Bone marrow (tissue), 2 donors: Measurements from ENCODE around the gene CHMP6.

ENCODE experiments used
- DNase-seq, 2 donors: peaks; one replicate each; lab custom pipeline; 2025; lab: John Stamatoyannopoulos, UW

CHMP6 gene

GRCh38 chr17:80991645-80992076 is at the start of gene CHMP6:
TSS of gene CHMP6 (plus strand) at chr17:80991841. CDS start at chr17:80991919, 78 bp downstream.
- peak; percentile 11 to 25 for DNase-seq

- DNase-seq: no peak
Observed at GRCh38 chr17:80942423-80943345, 49.0 kb upstream of the CHMP6 start.

- no peak for DNase-seq
Observed at GRCh38 chr17:80943346-80944145, 48.1 kb upstream of the CHMP6 start.

- DNase-seq: no peak
Observed at GRCh38 chr17:80944326-80944725, 47.3 kb upstream of the CHMP6 start.

GRCh38 chr17:80945736-80946135 is 45.9 kb upstream of the CHMP6 start:
- DNase-seq: no peak

- no peak for DNase-seq
Observed at GRCh38 chr17:80946449-80946848, 45.2 kb upstream of the CHMP6 start.

- DNase-seq: no peak
Observed at GRCh38 chr17:80947200-80947940, 44.3 kb upstream of the CHMP6 start.

GRCh38 chr17:80948019-80948975 is 43.3 kb upstream of the CHMP6 start:
- no peak for DNase-seq

- DNase-seq: no peak
Observed at GRCh38 chr17:80948976-80949450, 42.6 kb upstream of the CHMP6 start.

- no peak for DNase-seq
Observed at GRCh38 chr17:80949451-80950421, 41.9 kb upstream of the CHMP6 start.

- no peak for DNase-seq
Observed at GRCh38 chr17:80950466-80951120, 41.0 kb upstream of the CHMP6 start.

GRCh38 chr17:80951121-80952090 is 40.2 kb upstream of the CHMP6 start:
- DNase-seq: no peak

- no peak for DNase-seq
Observed at GRCh38 chr17:80952291-80952690, 39.4 kb upstream of the CHMP6 start.

- no peak for DNase-seq
Observed at GRCh38 chr17:80953471-80954315, 37.9 kb upstream of the CHMP6 start.

- DNase-seq: no peak
Observed at GRCh38 chr17:80955078-80955477, 36.6 kb upstream of the CHMP6 start.

- DNase-seq: no peak
Observed at GRCh38 chr17:80955671-80956280, 35.9 kb upstream of the CHMP6 start.
